OCI-LY1 (cell line): Measurements from ENCODE around the gene PTPN5.

ENCODE experiments used
- EZH2 ChIP-seq: fragments of 200-600 bp; sonication (generic), shearing (Covaris generic); IDR thresholded peaks from 2 replicates; pipeline ENCODE4 v1.8.0; 2017; ENCODE audit warnings: borderline replicate concordance, mixed run types, mild to moderate bottlenecking, antibody characterized with exemption, low read length, moderate library complexity, mixed read lengths
- TF ChIP-seq, protein P1 (sequence below): fragments of 200-600 bp; sonication (generic), shearing (Covaris generic); IDR thresholded peaks from 2 replicates; pipeline ENCODE4 v1.5.1; 2017; ENCODE audit warnings: mild to moderate bottlenecking, antibody characterized with exemption, low read length, moderate library complexity, mixed read lengths

DNA sequence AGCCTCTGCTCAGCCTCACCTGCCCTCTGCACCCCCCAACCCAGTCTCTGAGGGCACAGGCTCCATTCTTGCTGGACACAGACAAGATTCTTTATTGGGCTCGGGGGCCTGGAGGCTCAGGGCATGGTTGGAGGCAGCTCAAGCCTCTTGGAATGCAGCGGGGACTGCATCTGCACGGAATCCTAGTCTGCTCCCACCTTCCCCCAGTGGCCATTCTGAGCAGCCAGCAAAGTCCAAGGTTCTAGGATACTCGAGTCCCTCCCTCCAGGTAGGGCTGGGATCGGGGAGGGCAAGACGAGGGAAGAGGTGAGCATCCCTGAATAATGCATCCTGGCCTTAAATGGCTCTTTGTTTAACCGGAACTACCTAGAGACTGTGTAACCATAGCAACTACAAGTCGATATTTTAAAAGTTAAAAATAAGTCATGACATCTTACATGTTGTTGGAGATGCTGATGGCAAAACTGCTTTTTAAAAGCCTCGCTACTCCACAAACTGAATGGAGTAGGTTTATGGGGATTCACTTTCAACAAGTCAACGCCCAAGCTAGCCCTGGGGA lies 54.9 kb downstream of the PTPN5 start:
- TF ChIP-seq, protein P1, sequence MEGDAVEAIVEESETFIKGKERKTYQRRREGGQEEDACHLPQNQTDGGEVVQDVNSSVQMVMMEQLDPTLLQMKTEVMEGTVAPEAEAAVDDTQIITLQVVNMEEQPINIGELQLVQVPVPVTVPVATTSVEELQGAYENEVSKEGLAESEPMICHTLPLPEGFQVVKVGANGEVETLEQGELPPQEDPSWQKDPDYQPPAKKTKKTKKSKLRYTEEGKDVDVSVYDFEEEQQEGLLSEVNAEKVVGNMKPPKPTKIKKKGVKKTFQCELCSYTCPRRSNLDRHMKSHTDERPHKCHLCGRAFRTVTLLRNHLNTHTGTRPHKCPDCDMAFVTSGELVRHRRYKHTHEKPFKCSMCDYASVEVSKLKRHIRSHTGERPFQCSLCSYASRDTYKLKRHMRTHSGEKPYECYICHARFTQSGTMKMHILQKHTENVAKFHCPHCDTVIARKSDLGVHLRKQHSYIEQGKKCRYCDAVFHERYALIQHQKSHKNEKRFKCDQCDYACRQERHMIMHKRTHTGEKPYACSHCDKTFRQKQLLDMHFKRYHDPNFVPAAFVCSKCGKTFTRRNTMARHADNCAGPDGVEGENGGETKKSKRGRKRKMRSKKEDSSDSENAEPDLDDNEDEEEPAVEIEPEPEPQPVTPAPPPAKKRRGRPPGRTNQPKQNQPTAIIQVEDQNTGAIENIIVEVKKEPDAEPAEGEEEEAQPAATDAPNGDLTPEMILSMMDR: no peak
- TF ChIP-seq EZH2: no peak
